H9 (cell line): ENCODE results near the gene PLXNA4. TPM values are rescaled to one million over a fixed set of nuclear protein-coding genes. Genes with fewer than 3 reads are reported as not detected.

Source experiments
- DNase-seq: peaks from one replicate; pipeline ENCODE4 v3.0.0-alpha.2; 2017
- H2AFZ ChIP-seq: one replicate; pipeline ENCODE4 v1.6.1; 2013; ENCODE audit warnings: mild to moderate bottlenecking, low read length, control low read depth, moderate library complexity
- H2AK5ac ChIP-seq: 2 replicates; pipeline ENCODE4 v1.6.1; 2013; ENCODE audit warnings: low read length, control low read depth, mixed read lengths; ENCODE audit not compliant: insufficient read length
- H2BK120ac ChIP-seq: one replicate; pipeline ENCODE4 v1.6.1; 2013; ENCODE audit warnings: low read depth, mild to moderate bottlenecking, low read length, control low read depth, inconsistent platforms; ENCODE audit not compliant: poor library complexity, severe bottlenecking
- H2BK12ac ChIP-seq: 2 replicates; pipeline ENCODE4 v1.6.1; 2013; ENCODE audit warnings: low read length, control low read depth, mixed read lengths, low read depth; ENCODE audit not compliant: insufficient read length
- H2BK15ac ChIP-seq: 2 replicates; pipeline ENCODE4 v1.6.1; 2013; ENCODE audit warnings: low read depth, low read length, control low read depth
- H2BK20ac ChIP-seq: one replicate; pipeline ENCODE4 v1.6.1; 2013; ENCODE audit warnings: low read depth, mild to moderate bottlenecking, low read length, control low read depth, inconsistent platforms; ENCODE audit not compliant: poor library complexity, severe bottlenecking
- H2BK5ac ChIP-seq: 2 replicates; pipeline ENCODE4 v1.6.1; 2013; ENCODE audit warnings: low read length, control low read depth, mixed read lengths; ENCODE audit not compliant: insufficient read length
- H3K14ac ChIP-seq: 2 replicates; pipeline ENCODE4 v1.6.1; 2013; ENCODE audit warnings: low read length, control low read depth; ENCODE audit not compliant: insufficient read depth
- H3K18ac ChIP-seq: 2 replicates; pipeline ENCODE4 v1.6.1; 2013; ENCODE audit warnings: low read depth, mild to moderate bottlenecking, mixed read lengths, low read length, control low read depth; ENCODE audit not compliant: insufficient read length
- H3K23ac ChIP-seq: 2 replicates; pipeline ENCODE4 v1.6.1; 2013; ENCODE audit warnings: low read length, control low read depth, mixed read lengths, low read depth; ENCODE audit not compliant: insufficient read length
- H3K23me2 ChIP-seq: 2 replicates; pipeline ENCODE4 v1.6.1; 2013; ENCODE audit warnings: low read depth, mild to moderate bottlenecking, mixed read lengths, low read length, control low read depth; ENCODE audit not compliant: insufficient read length, poor library complexity, severe bottlenecking
- H3K27ac ChIP-seq: 2 replicates; pipeline ENCODE4 v1.5.1; 2013; ENCODE audit warnings: low read length, control low read depth, mixed read lengths, low read depth; ENCODE audit not compliant: insufficient read length
- H3K27me3 ChIP-seq: 2 replicates; pipeline ENCODE4 v1.6.1; 2013; ENCODE audit warnings: low read length, control low read depth, inconsistent platforms; ENCODE audit not compliant: insufficient read depth
- H3K4ac ChIP-seq: 2 replicates; pipeline ENCODE4 v1.6.1; 2013; ENCODE audit warnings: low read depth, mild to moderate bottlenecking, control low read depth, inconsistent platforms, low read length, moderate library complexity
- H3K4me1 ChIP-seq: 2 replicates; pipeline ENCODE4 v1.6.1; 2013; ENCODE audit warnings: low read length, control low read depth, inconsistent platforms; ENCODE audit not compliant: insufficient read depth
- H3K4me2 ChIP-seq: 2 replicates; pipeline ENCODE4 v1.6.1; 2013; ENCODE audit warnings: low read length, control low read depth, mixed read lengths; ENCODE audit not compliant: insufficient read length, insufficient read depth
- H3K56ac ChIP-seq: 2 replicates; pipeline ENCODE4 v1.6.1; 2013; ENCODE audit warnings: low read depth, mild to moderate bottlenecking, mixed read lengths, low read length, control low read depth; ENCODE audit not compliant: insufficient read length
- H3K79me1 ChIP-seq: 2 replicates; pipeline ENCODE4 v1.6.1; 2013; ENCODE audit warnings: low read depth, mild to moderate bottlenecking, moderate library complexity, low read length, control low read depth, inconsistent platforms; ENCODE audit not compliant: insufficient read depth, poor library complexity, severe bottlenecking
- H3K79me2 ChIP-seq: 2 replicates; pipeline ENCODE4 v1.6.1; 2013; ENCODE audit warnings: low read length, control low read depth, inconsistent platforms; ENCODE audit not compliant: insufficient read depth
- H3K9ac ChIP-seq: 2 replicates; pipeline ENCODE4 v1.6.1; 2013; ENCODE audit warnings: low read length, control low read depth, mixed read lengths; ENCODE audit not compliant: insufficient read length; ENCODE audit errors: extremely low read depth
- H3K9me3 ChIP-seq: one replicate; pipeline ENCODE4 v1.6.1; 2013; ENCODE audit warnings: low read depth, low read length, inconsistent platforms; ENCODE audit not compliant: control insufficient read depth
- H3T11ph ChIP-seq: one replicate; pipeline ENCODE4 v1.6.1; 2013; ENCODE audit warnings: mild to moderate bottlenecking, low read length, control low read depth, inconsistent platforms
- H4K20me1 ChIP-seq: one replicate; pipeline ENCODE4 v1.6.1; 2013; ENCODE audit not compliant: control insufficient read depth, insufficient read length, insufficient read depth
- H4K5ac ChIP-seq: 2 replicates; pipeline ENCODE4 v1.6.1; 2013; ENCODE audit warnings: low read depth, mild to moderate bottlenecking, mixed read lengths, low read length, control low read depth; ENCODE audit not compliant: insufficient read length
- H4K8ac ChIP-seq: replicated peaks from 2 replicates; pipeline ENCODE4 v1.6.1; 2013; ENCODE audit warnings: low read length, control low read depth, mixed read lengths, low read depth; ENCODE audit not compliant: insufficient read length
- H4K91ac ChIP-seq: 2 replicates; pipeline ENCODE4 v1.6.1; 2013; ENCODE audit warnings: low read depth, mild to moderate bottlenecking, moderate library complexity, mixed read lengths, low read length, control low read depth; ENCODE audit not compliant: insufficient read length
- H3K27ac Mint-ChIP-seq, 3 experiments: 2 replicates in 2 of 3; 3 replicates in 1 of 3; pipeline ENCODE4 v1.8.0; 2020 to 2021; ENCODE audit warnings: mixed read lengths in 3 of 3, mild to moderate bottlenecking in 1 of 3, moderate library complexity in 1 of 3
- H3K27me3 Mint-ChIP-seq: 2 replicates; pipeline ENCODE4 v1.8.0; 2021; ENCODE audit warnings: low read depth, mild to moderate bottlenecking, moderate library complexity, mixed read lengths
- H3K36me3 Mint-ChIP-seq, 3 experiments: 2 replicates in 2 of 3; 3 replicates in 1 of 3; pipeline ENCODE4 v1.8.0; 2020 to 2021; ENCODE audit warnings: low read depth in 3 of 3, mixed read lengths in 3 of 3; ENCODE audit not compliant: insufficient read depth in 1 of 3
- H3K4me1 Mint-ChIP-seq, 2 experiments: 2 replicates each; pipeline ENCODE4 v1.8.0; 2020; ENCODE audit warnings: mixed read lengths in 2 of 2
- H3K4me3 Mint-ChIP-seq, 2 experiments: 2 replicates in 1 of 2; 3 replicates in 1 of 2; pipeline ENCODE4 v1.8.0; 2020 to 2021; ENCODE audit warnings: mild to moderate bottlenecking in 2 of 2, mixed read lengths in 2 of 2, moderate library complexity in 1 of 2
- H3K9me3 Mint-ChIP-seq, 2 experiments: 2 replicates in 1 of 2; 3 replicates in 1 of 2; pipeline ENCODE4 v1.8.0; 2020; ENCODE audit warnings: mild to moderate bottlenecking in 2 of 2, mixed read lengths in 2 of 2, moderate library complexity in 1 of 2
- CTCF ChIP-seq: fragments of 200-600 bp; sonication (generic); conservative IDR thresholded peaks from 3 replicates; pipeline ENCODE4 v1.8.0; 2021; ENCODE audit warnings: antibody characterized with exemption, mild to moderate bottlenecking
- whole genome bisulfite sequencing: extraction: QIAGEN DNeasy Blood & Tissue Kit; methylation state at CpG from one replicate; pipeline ENCODE4 v1.1.7; 2013; ENCODE audit warnings: missing lambda C conversion rate, low lambda C conversion rate, mixed read lengths; ENCODE audit not compliant: insufficient read length; ENCODE audit errors: extremely low coverage; 5-methylcytosine and 5-hydroxymethylcytosine counted together
- total RNA-seq: library from RNA; stranded (reverse); gene quantifications from 2 replicates; pipeline ENCODE4 v1.2.1, GENCODE V29; 2021

The PLXNA4 gene
- total RNA-seq, 1 experiment from 2014 or later: 0.35 TPM

GRCh38 chr7:132272763-132273371 is 303.4 kb downstream of the PLXNA4 start:
- Histone ChIP-seq H4K5ac (no peak overlapping the region), H3K27me3 (no peaks in the 10 kb centered on the region; the same call in 1 of the 2 replicates), H2BK15ac (no peak overlapping the region), H3K23ac (no peak overlapping the region), H3K14ac (no peak overlapping the region), H3K79me1 (no peaks in the 10 kb centered on the region), H3K4me2 (no peak overlapping the region), H2BK12ac (no peak overlapping the region), H2BK5ac (no peak overlapping the region), H3K9me3 (no peaks in the 10 kb centered on the region), H3K56ac (no peak overlapping the region), H4K8ac (no peak overlapping the region), H3K4ac (no peak overlapping the region), H3T11ph (no peak overlapping the region), H4K91ac (no peak overlapping the region), H2AK5ac (no peak overlapping the region), H3K9ac (no peak overlapping the region), H2AFZ (no peak overlapping the region), H2BK120ac (no peak overlapping the region), H3K4me1 (peaks cover 9% of the 10 kb centered on the region), H2BK20ac (no peak overlapping the region), H3K27ac (no peak overlapping the region), H4K20me1 (no peaks in the 10 kb centered on the region), H3K79me2 (no peaks in the 10 kb centered on the region), H3K23me2 (no peaks in the 10 kb centered on the region), H3K18ac (no peak overlapping the region)
- H3K27me3 Mint-ChIP-seq: peaks cover 27% of the 10 kb centered on the region
- no peak overlapping the region for H3K27ac Mint-ChIP-seq
- H3K4me1 Mint-ChIP-seq: peaks cover 13 to 17% of the 10 kb centered on the region in 2 experiments
- no peak for DNase-seq
- 100% methylated on average over 3 of the region's 9 CpGs for WGBS
- H3K9me3 Mint-ChIP-seq: no peaks in the 10 kb centered on the region
- TF ChIP-seq CTCF: no peak
- no peaks in the 10 kb centered on the region for H3K36me3 Mint-ChIP-seq
- H3K4me3 Mint-ChIP-seq: no peak overlapping the region
